GOT3 (cell line): ENCODE results near the gene CADM1.

ENCODE experiments used
- DNase-seq: peaks from one replicate; lab custom pipeline; 2025; ENCODE audit warnings: mixed read lengths; lab: John Stamatoyannopoulos, UW

The CADM1 gene

GRCh38 chr11:115279813-115280761, 224.1 kb downstream of the CADM1 start:
- no peak for DNase-seq

- no peak for DNase-seq
These were observed 227.4 kb downstream of the CADM1 start for GRCh38 chr11:115276799-115277198.

- DNase-seq = no peak
These were observed 228.0 kb downstream of the CADM1 start for GRCh38 chr11:115276191-115276590.

- no peak for DNase-seq
These were observed 229.2 kb downstream of the CADM1 start for GRCh38 chr11:115275045-115275444.

GRCh38 chr11:115272925-115273324, 231.3 kb downstream of the CADM1 start:
- DNase-seq = no peak

GRCh38 chr11:115271643-115272042, 232.6 kb downstream of the CADM1 start:
- DNase-seq = no peak

GRCh38 chr11:115269191-115269950, 234.8 kb downstream of the CADM1 start:
- DNase-seq = no peak

GRCh38 chr11:115267871-115268270, 236.3 kb downstream of the CADM1 start:
- no peak for DNase-seq

GRCh38 chr11:115267238-115267781, 236.9 kb downstream of the CADM1 start:
- no peak for DNase-seq

- DNase-seq = no peak
These were observed 238.1 kb downstream of the CADM1 start for GRCh38 chr11:115266066-115266639.

- DNase-seq = no peak
These were observed 240.2 kb downstream of the CADM1 start for GRCh38 chr11:115263799-115264656.

GRCh38 chr11:115258216-115258615, 246.0 kb downstream of the CADM1 start:
- DNase-seq = no peak

GRCh38 chr11:115257678-115258077, 246.5 kb downstream of the CADM1 start:
- DNase-seq = no peak

GRCh38 chr11:115257270-115257669, 246.9 kb downstream of the CADM1 start:
- no peak for DNase-seq

- DNase-seq = no peak
These were observed 247.6 kb downstream of the CADM1 start for GRCh38 chr11:115256397-115257197.

- DNase-seq = no peak
These were observed 249.0 kb downstream of the CADM1 start for GRCh38 chr11:115255006-115255762.

GRCh38 chr11:115251126-115251525, 253.1 kb downstream of the CADM1 start:
- no peak for DNase-seq

- no peak for DNase-seq
These were observed 255.1 kb downstream of the CADM1 start for GRCh38 chr11:115249061-115249578.

GRCh38 chr11:115247953-115248352, 256.3 kb downstream of the CADM1 start:
- no peak for DNase-seq
